SK-N-SH (cell line): ENCODE data around the gene BMP4.

Experiments used
- CHD2 ChIP-seq: fragments of 150-350 bp; IDR thresholded peaks from 2 replicates; pipeline ENCODE4 v1.6.1; 2018; ENCODE audit warnings: low read length; ENCODE audit not compliant: partially characterized antibody
- CTCF ChIP-seq: fragments of 200-600 bp; sonication (generic); IDR thresholded peaks from 2 replicates; pipeline ENCODE4 v1.6.1; 2017; ENCODE audit warnings: antibody characterized with exemption, mild to moderate bottlenecking, moderate library complexity
- EZH2phosphoT487 ChIP-seq: fragments of 200-600 bp; sonication (generic); IDR thresholded peaks from 2 replicates; pipeline ENCODE4 v1.6.1; 2017; ENCODE audit warnings: low read depth, mixed run types, mild to moderate bottlenecking, antibody characterized with exemption, moderate library complexity, borderline replicate concordance
- FOXM1 ChIP-seq: IDR thresholded peaks from 2 replicates; pipeline ENCODE4 v1.4.0; 2012; ENCODE audit warnings: low read depth, mild to moderate bottlenecking
- GABPA ChIP-seq: IDR thresholded peaks from 2 replicates; pipeline ENCODE4 v1.4.0; 2012; ENCODE audit warnings: low read depth, mild to moderate bottlenecking
- MXI1 ChIP-seq: IDR thresholded peaks from 2 replicates; pipeline ENCODE4 v1.6.1; 2012; ENCODE audit warnings: mild to moderate bottlenecking, low read depth, low read length, improper control_type of control experiment
- NFIC ChIP-seq: IDR thresholded peaks from 2 replicates; pipeline ENCODE4 v1.4.0; 2012; ENCODE audit warnings: borderline replicate concordance
- POLR2AphosphoS5 ChIP-seq: IDR thresholded peaks from 2 replicates; pipeline ENCODE4 v1.6.1; 2012; ENCODE audit warnings: low read depth, low read length
- RAD21 ChIP-seq: IDR thresholded peaks from 2 replicates; pipeline ENCODE4 v1.6.1; 2012; ENCODE audit warnings: mild to moderate bottlenecking, low read length
- REST ChIP-seq: IDR thresholded peaks from 2 replicates; pipeline ENCODE4 v1.6.1; 2012; ENCODE audit warnings: mild to moderate bottlenecking, low read depth, low read length, moderate library complexity
- TAF1 ChIP-seq: IDR thresholded peaks from 2 replicates; pipeline ENCODE4 v1.6.1; 2012; ENCODE audit warnings: low read depth, mild to moderate bottlenecking, low read length, moderate library complexity, borderline replicate concordance
- TCF12 ChIP-seq: IDR thresholded peaks from 2 replicates; pipeline ENCODE4 v1.4.0; 2012
- USF1 ChIP-seq: IDR thresholded peaks from 2 replicates; pipeline ENCODE4 v1.4.0; 2012; ENCODE audit warnings: low read depth, borderline replicate concordance
- ZBTB33 ChIP-seq: IDR thresholded peaks from 2 replicates; pipeline ENCODE4 v1.4.0; 2012; ENCODE audit warnings: low read depth, borderline replicate concordance

- TF ChIP-seq USF1 (no peak), CHD2 (no peak), RAD21 (no peak), GABPA (no peak), EZH2phosphoT487 (no peak), POLR2AphosphoS5 (no peak), CTCF (no peak), TAF1 (no peak), FOXM1 (no peak), NFIC (no peak), MXI1 (no peak), ZBTB33 (no peak), TCF12 (no peak), REST (no peak)
Measured at GRCh38 chr14:53921027-53921426, 35.6 kb downstream of the BMP4 start.
